Measurements from ENCODE around the gene NPW.

Gene NPW

DNA sequence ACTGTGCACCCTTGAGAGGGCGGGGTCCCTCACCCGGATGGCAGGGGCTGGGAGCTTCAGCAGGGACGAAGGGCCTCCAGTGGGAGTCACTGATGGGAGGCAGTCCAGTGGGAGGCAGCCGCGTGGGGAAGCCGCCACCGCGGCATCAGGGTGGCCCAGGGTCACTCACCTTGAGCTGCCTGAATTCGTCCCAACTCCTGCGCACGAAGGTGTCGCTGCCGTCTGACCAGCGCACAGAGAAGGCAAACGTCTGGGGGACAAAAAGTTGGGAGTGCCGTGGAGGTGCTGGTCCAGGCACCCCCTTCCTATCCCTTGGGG lies 38.9 kb upstream of the NPW start:
- H3K36me3 ChIP-seq (ENCODE audit: control insufficient read depth, insufficient read depth, low read length), result no peaks in the 10 kb centered on the region
- H3K4me2 ChIP-seq (ENCODE audit: low read length), result no peak overlapping the region
- H3K9ac ChIP-seq, result no peak overlapping the region
- H3K27ac ChIP-seq, result no peak overlapping the region
- no peak for TF ChIP-seq CTCF (IDR thresholded peaks at IDR 0.05)
- no peak overlapping the region for H3K4me3 ChIP-seq (ENCODE audit: low read depth, low read length)
- H3K9me3 ChIP-seq (ENCODE audit: control insufficient read depth, low read length), result no peaks in the 10 kb centered on the region
- no peaks in the 10 kb centered on the region for H3K79me2 ChIP-seq
- no peaks in the 10 kb centered on the region for H3K27me3 ChIP-seq (ENCODE audit: control insufficient read depth, insufficient read depth, low read length)
- H3K4me1 ChIP-seq, result peaks cover 5% of the 10 kb centered on the region
- H2AFZ ChIP-seq, result no peak overlapping the region

DNA sequence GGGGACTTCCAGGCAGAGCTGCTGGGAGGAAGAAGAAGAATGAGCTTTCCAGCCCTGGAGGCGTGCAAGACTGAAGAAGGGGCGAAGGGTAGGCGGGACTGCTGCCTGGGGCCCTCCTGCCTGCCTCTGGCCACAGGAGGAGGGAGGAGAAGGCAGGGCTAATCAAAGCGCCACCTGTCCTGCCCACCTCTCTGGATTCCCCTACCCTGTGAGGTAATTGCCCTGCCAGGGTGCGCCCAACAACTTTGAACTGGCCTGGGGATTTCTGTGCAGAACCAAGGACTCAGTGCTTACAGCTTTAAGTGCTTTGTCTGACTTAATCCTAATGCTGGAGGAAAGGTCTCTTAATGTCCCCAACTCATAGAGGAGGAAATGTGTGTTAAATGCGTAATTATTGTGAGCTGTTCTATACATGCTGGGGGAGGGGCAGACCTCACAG lies 38.2 kb upstream of the NPW start, which contains the start of gene NOXO1:
Gene NOXO1 (minus strand): TSS at position 72 of the 439 bp plus-strand sequence. CDS start 290 bp downstream, outside the sequence.
- H3K4me3 ChIP-seq (ENCODE audit: low read depth, low read length), result no peak within 1 kb of the TSS
- H3K4me1 ChIP-seq, result peaks cover 5% of the 10 kb centered on the region
- H2AFZ ChIP-seq, result no peak within 1 kb of the TSS
- no peak within 1 kb of the TSS for H3K4me2 ChIP-seq (ENCODE audit: low read length)
- H3K79me2 ChIP-seq, result no peaks in the 10 kb centered on the region
- H3K27ac ChIP-seq, result no peak within 1 kb of the TSS
- H3K9ac ChIP-seq, result no peak within 1 kb of the TSS
- H3K9me3 ChIP-seq (ENCODE audit: control insufficient read depth, low read length), result no peaks in the 10 kb centered on the region
- H3K36me3 ChIP-seq (ENCODE audit: control insufficient read depth, insufficient read depth, low read length), result no peaks in the 10 kb centered on the region
- H3K27me3 ChIP-seq (ENCODE audit: control insufficient read depth, insufficient read depth, low read length), result no peaks in the 10 kb centered on the region
- no peak for TF ChIP-seq CTCF (IDR thresholded peaks at IDR 0.05)

GRCh38 chr16:1982013-1982433 lies 37.6 kb upstream of the NPW start:
- no peak overlapping the region for H3K4me3 ChIP-seq (ENCODE audit: low read depth, low read length)
- no peaks in the 10 kb centered on the region for H3K79me2 ChIP-seq
- no peak overlapping the region for H3K4me2 ChIP-seq (ENCODE audit: low read length)
- no peak for TF ChIP-seq CTCF (IDR thresholded peaks at IDR 0.05)
- peaks cover 5% of the 10 kb centered on the region for H3K4me1 ChIP-seq
- H3K27ac ChIP-seq, result no peak overlapping the region
- H3K36me3 ChIP-seq (ENCODE audit: control insufficient read depth, insufficient read depth, low read length), result no peaks in the 10 kb centered on the region
- H3K27me3 ChIP-seq (ENCODE audit: control insufficient read depth, insufficient read depth, low read length), result no peaks in the 10 kb centered on the region
- no peaks in the 10 kb centered on the region for H3K9me3 ChIP-seq (ENCODE audit: control insufficient read depth, low read length)
- H3K9ac ChIP-seq, result no peak overlapping the region
- H2AFZ ChIP-seq, result no peak overlapping the region

- H3K9ac ChIP-seq, result no peak overlapping the region
- peak overlapping the region; percentile 63 for H2AFZ ChIP-seq
- no peaks in the 10 kb centered on the region for H3K79me2 ChIP-seq
- H3K4me1 ChIP-seq, result peaks cover 5% of the 10 kb centered on the region
- H3K27me3 ChIP-seq (ENCODE audit: control insufficient read depth, insufficient read depth, low read length), result no peaks in the 10 kb centered on the region
- H3K9me3 ChIP-seq (ENCODE audit: control insufficient read depth, low read length), result no peaks in the 10 kb centered on the region
- peak overlapping the region; percentile 98 for H3K4me2 ChIP-seq (ENCODE audit: low read length)
- no peak for TF ChIP-seq CTCF (IDR thresholded peaks at IDR 0.05)
- H3K36me3 ChIP-seq (ENCODE audit: control insufficient read depth, insufficient read depth, low read length), result no peaks in the 10 kb centered on the region
- peak overlapping the region; percentile 71 for H3K4me3 ChIP-seq (ENCODE audit: low read depth, low read length)
- H3K27ac ChIP-seq, result peak overlapping the region; percentile 25
Measured at GRCh38 chr16:1982991-1983543, 36.5 kb upstream of the NPW start.
